HG02885 (cell line): Measurements from ENCODE around the gene BUB1B.
"Not testable (repeated sequence)": the region's sequence is repeated elsewhere in the genome, so short reads cannot be mapped to it uniquely, and the experiment has no call there.

ENCODE experiments used
- ATAC-seq: cut with Tn5 transposase; IDR thresholded peaks from one replicate; pipeline ENCODE4 v1.9.1; 2021; ENCODE audit warnings: mild to moderate bottlenecking; ENCODE audit not compliant: unreplicated experiment, poor library complexity

BUB1B gene

DNA sequence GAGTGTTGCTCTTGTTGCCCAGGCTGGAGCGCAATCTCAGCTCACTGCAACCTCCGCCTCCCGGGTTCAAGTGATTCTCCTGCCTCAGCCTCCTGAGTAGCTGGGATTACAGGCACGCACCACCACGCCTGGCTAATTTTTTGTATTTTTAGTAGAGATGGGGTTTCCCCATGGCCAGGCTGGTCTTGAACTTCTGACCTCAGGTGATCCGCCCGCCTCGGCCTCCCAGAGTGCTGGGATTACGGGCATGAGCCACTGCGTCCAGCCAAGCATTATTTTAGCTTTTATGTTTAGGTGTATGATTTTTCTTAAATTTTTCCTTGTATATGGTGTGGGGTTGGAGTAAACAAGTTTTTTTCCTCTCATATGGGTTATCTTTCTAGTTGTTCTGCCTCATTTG lies 6.5 kb downstream of the BUB1B start:
- ATAC-seq = not testable (repeated sequence)

DNA sequence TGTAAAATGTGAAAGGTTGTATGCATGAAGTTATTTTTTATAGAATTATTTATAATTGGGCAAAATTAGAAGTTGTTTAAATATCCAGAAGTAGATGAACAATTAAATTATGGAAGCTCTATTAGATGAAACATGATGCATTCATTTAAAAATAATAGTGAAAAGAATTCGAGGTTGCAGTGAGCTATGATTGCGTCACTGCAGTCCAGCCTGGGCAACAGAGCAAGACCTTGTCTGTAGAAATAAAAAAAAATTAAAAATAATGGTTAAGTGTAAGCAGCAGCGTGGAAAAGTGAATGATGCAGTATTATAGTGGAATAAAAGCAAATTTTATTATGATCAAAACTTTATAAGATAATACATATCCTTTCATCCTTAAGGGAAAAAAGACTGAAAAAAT lies 14.3 kb downstream of the BUB1B start:
- no peak for ATAC-seq

DNA sequence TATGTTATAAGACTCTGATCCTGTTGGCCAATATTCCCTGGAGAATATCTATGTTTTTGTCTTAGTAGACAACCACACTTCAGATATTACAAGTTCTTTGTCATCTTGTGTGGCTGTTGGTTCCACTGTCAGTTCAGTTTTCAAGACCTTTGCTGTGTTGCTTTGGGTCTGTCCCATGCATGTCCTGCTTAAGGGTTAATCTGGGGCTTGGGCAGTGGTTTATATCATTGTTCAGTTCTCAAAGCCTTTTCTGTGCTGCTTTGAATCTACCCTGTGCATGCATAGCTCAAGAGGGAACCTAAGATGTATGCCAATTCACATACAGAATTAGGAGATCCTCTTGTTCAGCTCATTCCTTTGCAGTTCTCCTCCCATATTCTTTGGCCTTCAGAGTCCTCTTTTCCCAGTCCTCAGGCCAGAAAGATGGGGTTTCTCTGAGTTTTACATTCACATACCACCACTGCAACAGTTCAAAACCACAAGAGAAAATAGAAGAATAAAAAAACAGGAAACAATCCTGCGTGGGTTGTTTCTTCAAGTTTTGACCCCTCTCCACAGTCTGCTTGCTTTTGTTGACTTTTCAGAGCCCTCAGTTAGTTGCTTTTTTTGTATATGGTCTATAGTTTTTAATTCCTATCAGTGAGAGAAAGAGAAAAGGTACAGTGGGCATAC lies 21.6 kb downstream of the BUB1B start:
- peak; percentile 73 for ATAC-seq

DNA sequence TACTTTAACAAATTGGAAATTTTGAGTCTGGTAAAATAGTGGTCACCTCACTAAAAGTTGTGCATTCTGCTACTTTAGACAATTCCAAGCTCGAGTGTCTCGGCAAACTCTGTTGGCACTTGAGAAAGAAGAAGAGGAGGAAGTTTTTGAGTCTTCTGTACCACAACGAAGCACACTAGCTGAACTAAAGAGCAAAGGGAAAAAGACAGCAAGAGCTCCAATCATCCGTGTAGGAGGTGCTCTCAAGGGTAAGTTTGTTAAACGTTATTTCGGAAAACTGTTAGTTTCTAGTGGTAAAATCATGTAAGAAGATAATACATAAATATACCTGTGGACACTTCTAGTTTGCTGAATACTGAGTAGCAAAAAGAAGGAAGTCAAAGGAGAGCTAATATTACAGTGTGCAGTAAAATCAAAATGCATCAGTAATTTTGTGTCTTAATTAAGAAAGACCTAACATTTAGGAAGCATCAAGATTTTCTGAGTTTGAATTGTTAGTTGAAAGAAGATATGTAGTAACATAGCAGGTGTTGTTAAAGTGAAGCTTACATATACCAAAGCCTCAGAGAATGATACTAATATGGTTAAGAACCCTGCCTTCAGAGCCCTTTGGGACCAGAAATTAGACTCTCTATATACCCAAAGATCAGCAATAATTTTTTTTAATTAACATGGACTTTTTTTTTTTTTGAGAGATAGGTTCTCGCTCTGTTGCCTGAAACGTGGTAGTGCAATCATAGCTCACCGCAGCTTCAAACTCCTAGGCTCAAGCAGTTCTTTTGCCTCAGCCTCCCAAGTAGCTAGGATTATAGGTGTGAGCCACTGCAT lies 23.0 kb downstream of the BUB1B start:
- ATAC-seq = no peak

DNA sequence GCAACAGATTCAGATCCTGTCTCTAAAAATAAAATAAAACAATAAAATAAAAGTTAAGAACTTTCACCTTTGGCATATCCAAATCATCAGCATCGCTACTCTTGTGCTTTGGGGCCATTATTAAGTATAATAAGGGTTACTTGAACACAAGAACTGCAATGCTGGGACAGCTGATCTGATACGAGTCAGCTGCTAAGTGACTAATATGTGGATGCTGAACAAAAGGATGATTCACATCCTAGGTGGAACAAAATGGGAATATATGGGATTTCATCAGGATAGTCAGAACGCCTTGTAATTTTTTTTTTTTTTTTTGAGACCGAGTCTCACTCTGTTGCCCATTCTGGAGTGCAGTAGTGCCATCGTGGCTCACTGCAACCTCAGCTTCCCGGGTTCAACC lies 29.7 kb downstream of the BUB1B start:
- ATAC-seq = no peak

DNA sequence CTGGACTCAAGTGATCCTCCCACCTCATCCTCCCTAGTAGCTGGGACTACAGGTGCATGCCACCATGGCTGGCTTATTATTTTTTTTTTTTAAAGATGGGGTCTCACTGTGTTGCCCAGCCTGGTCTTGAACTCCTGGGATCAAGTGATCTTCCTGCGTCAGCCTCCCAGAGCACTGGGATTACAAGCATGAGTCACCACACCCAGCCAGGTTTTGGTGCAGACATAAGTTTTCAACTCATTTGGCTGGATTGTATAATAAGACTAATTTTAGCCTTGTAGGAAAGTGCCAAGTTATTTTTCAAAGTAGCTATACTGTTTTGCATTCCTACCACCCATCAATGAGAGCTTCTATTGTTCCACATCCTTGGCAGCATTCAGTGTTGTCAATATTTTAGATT lies 32.1 kb downstream of the BUB1B start:
- no peak for ATAC-seq

DNA sequence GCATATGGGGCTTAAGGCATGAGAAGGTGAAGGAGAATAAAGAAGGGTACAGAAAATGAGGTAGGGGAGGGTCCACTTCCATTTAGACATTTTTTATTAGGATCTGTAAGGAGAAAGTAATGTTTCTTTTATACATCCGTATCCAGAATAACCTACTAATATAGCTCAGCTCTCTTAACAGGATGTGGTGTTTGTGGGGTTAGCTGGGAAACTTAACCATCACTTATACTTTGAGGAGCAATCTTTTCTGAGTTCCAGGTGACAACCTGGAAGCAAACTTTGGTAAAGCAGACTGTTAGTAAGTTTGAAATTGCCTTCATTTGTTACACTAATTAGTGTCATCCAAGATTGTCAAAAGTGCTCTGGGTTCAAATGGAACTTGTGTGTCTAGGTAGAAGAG lies 36.6 kb downstream of the BUB1B start:
- ATAC-seq = no peak

DNA sequence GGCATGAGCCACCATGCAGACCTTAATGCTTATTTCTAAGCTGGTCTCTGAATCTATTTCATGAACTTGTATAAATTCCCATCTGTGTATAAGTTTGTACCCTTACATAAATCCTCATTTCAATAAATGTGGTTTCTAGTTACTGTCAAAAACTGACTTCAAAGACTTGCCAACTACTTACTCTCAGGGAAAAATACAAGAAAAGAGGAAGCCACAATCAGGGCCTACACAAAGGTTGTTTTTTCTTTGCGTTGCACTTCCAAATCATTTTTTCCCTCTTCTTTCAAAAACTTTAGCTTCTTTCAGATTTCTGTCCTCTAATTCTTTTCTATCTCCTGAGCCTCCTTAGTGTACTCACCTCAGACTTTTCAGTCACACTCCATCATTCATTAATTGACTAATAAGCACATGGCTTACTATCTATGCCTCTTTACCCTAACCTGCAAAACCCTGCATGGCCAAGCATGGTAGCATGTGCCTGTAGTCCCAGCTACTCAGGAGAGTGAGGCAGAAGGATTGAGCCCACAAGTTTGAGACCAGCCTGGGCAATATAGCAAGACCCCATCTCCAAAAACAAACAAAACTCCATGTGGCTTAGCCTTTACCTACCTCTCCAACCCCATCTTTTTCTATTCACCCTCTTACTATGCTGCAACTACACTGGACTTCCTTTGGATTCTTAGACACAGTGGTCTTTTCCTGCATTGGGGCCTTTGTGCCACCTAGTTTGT lies 37.7 kb downstream of the BUB1B start:
- no peak for ATAC-seq

DNA sequence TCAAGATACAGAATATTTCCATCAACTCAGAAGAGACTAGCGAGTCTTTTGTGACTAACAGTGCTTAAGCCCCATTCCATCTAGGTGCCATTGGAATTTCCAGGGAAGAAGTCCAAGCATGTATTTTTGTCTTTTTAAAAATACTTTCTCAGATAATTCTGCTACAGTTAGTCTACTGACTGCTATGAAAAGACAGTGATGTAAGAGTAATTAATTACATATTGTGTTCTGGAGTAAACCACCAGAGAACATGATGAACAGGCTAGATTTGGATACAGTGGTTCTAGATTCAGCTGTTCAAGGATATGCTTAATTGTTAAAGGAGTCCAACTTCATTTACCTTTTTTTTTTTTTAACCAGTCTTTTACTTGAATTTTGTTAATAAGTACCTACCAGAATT lies 43.2 kb downstream of the BUB1B start:
- ATAC-seq = no peak

DNA sequence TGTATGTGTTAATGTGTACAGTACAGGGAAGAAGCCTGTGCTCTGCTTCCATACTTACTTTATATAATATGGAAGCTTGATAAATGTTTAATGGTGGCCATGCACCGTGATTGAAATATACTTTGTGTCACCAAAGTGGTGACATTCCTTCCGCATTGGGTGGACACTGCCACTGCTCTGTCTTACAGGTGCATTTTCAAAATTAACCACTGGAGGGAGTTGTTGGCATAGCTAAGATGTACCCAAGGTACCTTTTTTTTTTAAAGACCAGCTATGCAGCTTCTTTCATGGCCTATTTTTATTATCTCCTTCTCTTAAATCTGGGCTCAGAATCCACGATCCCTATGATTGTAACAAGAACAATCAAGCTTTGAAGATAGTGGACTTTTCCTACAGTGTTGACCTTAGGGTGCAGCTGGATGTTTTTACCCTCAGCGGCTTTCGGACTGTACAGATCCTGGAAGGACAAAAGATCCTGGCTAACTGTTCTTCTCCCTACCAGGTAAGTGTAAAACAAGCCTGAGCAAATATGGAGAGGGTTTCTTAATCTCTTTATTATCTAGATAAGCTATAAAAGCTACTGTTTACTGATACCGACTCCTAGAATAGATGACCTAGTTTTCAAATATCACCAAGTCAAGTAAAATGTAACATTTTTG lies 56.4 kb downstream of the BUB1B start:
- peak; percentile 64 for ATAC-seq

DNA sequence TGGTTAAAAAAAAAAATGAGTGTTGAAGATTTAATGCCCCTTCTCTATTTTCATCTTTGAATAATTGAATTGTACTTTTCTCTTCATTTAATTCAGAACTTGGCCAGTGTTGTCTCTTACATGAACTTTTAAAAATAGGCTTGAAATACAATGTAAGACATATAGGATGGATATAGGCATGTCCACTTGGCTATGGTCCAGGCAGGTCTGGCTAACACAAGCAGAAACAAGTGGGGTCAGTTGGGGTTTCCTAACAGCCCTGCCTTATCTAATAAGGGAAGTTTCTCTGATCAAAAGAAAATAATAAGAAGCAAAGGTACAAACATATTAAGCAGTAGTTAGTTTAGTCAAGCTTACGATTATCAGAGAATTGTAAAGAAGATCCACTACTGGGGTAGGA lies 58.9 kb downstream of the BUB1B start:
- ATAC-seq = no peak

DNA sequence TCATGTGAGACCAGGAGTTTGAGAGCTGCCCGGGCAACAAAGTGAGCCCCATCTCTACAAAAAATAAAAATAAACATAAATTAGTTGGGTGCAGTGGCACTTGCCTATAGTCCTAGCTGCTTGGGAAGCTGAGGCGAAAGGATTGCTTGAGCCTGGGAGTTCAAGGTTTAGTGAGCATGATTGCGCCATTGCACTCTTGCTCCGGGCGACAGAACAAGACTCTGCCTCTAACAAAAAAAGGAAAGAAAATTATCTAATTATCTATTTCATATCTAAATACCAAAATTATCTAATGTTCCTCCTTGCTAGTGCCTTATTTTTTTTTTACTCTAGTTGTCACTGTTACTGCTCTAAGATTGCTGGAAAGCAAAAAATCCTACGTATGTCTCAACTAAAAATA lies 61.3 kb downstream of the BUB1B start:
- ATAC-seq = no peak

DNA sequence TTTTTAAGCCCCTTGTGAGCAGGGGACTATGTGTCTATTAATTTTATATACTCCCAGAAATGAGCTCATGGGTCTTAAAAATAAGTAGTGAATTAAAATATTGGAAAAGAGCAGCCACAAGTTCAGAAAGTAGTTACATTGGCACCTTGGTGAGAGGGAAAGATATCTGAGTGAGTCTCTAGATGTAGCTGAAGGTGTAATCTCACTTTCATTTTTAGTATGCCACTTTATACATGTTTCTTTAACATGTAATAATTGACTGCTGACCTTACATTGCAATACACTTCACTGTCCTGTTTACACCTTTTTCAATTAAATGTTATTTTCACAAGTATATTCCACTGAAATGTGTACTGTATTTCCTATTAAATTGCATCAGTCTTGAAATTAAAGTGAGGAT lies 65.9 kb downstream of the BUB1B start:
- no peak for ATAC-seq

DNA sequence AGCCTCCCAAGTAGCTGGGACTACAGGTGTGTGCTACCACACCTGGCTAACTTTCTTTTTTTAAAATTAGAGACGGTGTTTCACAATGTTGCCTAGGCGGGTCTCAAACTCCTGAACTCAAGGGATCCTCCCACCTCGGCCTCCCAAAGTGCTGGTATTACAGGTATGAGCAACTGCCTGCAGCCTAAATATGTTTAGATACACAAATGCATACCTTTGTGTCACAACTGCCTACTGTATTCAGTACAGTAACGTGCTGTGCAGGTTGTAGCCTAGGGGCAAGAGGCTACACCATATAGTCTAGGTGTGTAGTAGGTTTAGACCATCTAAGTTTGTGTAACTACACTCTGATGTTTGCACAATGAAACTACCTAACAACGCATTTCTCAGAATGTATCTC lies 68.4 kb downstream of the BUB1B start:
- no peak for ATAC-seq

DNA sequence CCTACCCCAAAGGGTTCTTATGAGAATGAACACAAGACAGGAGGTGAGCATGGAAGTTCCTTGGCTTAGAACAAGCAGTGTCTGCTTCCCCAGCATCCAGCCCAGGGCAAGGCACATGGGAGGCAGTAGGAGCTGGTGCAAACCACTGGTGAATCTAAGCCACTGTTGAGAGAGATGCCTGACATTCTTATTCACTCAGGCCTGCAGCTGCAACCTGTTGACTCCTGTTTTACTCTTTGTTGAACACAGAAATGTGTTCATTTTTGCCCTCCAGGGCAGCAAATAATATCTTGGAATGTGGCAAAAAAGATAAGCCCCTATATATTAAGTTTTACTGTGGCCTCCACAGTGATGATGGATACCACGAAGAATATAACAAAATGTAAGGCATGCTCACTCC lies 69.1 kb downstream of the BUB1B start:
- no peak for ATAC-seq

DNA sequence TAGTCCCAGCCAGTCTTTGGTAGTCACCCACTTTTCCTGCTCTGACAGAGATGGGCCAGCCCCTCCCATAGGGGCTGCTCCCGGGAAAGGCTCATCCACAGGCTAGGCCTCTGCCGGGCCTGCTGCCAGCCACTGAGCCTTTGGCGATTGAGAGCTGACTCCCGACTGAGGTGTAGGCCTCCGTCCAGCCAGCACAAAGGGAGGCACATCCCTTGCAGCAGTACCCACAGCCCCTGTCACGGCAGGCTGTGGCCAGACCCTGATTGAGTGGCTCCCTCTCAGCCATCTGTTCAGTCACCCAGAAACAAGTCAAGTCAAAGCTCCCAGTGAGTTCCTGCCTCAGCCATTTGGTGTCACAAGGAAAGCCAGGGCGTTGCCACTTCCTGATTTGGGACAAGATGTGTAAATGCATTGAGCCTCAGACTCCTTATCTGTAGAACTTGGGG lies 71.8 kb downstream of the BUB1B start:
- no peak for ATAC-seq

DNA sequence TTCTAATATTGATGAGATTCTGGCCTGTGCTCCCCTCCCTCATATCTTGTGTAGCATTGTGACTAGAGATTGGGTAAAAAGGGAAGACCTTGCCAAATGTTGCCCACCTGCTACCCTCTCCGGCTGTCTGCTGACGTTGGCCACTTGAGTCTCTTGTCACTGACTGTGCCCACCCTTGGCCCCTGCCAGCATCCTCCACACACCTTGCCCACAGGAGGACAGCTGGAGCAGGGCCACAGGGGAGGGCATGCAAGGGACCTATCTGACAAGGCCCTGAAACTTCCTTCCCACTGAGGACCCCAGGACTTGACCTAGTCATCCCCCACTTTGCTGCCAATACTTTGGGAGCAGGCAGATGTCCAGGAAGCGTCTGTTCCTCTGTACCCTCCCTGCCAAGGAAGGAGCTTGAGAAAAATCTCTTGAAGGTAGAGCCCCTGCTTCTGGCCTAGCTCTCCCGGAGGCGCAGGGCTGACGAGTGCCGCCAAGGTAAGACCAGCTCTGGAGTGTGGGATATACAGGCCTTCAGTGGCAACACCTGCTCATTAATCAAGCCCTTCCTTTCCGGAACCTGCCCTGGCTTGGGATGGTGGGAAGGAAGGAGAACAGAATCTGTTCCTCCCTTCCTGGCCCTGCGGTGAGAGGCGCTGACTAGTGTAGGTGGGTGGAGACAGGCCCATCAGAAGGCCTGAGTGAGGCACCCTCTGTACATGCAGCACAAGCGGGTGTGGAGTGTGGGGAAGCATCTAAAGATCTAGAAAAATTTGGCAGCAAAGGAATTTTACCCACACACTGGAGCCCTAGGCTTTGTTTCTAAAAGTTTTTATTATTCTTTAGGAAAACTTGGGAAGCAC lies 73.1 kb downstream of the BUB1B start:
- ATAC-seq = no peak

DNA sequence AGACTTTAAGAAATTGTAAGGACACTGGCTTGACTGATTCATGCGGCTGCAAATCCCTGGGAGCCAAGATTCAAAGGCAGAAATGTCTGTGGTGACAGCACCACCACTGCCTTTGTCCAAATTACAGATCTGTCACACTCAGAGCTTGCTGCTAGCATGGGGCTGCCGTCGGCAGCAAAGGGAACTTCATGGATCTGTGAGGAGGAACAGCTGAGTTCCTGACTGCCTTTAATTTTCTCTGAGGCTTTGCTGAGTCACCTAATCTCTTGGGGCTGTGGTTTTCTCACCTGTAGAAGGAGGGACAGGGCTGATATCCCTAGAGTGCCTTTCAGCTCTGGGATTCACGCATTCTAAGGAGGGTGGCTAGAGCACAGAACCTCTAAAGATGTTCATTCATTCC lies 73.9 kb downstream of the BUB1B start:
- no peak for ATAC-seq

DNA sequence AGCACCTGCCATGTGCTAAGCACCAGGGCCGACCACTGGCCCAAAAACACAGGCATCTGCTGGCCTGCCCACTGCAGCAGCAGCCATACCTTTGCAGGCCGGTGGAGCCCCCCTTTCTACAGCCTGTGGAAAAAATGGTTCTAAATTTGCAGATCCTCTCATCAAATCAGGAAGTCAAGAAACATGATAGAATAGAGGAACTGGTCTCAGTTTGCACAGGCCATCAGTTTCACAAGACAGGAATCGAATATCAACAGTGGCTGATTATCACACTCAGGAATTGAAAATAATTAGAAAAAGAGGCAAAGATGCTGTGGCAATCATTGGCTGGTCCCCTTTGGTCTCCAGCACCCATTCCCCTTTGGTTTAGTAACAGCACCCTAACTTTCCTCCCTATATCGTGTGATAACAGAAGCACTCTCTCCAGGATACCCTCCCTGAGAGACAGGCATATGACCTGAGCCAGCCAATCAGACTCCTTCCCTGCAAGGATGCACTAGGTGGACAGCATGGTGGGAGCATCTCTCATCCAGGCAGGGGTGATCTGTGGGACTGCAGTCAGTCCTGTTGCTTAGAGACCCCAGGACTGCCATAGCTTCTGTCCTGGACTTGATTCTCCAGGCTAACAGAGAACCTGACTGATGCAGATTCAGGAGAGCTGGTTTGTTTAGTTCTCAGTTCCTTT lies 74.5 kb downstream of the BUB1B start:
- ATAC-seq = no peak
